ENCODE measurements around the gene G6PC3. TPM values are rescaled to one million over a fixed set of nuclear protein-coding genes. Genes with fewer than 3 reads are reported as not detected.
A peak's percentile ranks its signal among the peaks of the same experiment; 100 is the strongest.

Gene G6PC3
- total and polyA plus RNA-seq, 4 donors, result 31.0 to 128 (median 90.8) TPM

DNA sequence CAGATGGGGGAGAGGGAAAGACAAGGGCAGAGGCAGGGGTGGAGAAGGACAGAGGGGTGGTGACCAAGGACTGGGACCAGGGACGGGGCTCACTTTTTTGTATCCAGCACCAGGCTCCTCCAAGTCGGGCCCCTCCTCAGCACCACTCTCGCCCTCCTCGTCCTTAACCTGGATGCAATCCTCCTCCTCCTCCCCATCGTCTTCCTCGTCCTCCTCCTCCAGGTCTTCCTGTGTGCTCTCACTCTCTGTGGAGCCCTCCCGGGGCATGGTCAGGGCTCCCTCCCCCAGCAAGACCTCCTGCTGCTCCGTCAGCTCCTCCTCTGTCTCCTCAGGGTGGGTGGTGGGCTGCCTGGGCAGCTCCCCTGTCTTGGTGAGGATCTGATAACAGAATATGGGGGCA lies 16.8 kb downstream of the G6PC3 start:
- H3K36me3 ChIP-seq (ENCODE audit: control insufficient read depth, insufficient read depth, low read length), result peaks cover 90% of the 10 kb centered on the region
- 37% methylated on average over 4 of the region's 8 CpGs for WGBS (ENCODE audit: insufficient coverage)
- no peaks in the 10 kb centered on the region for H3K27me3 ChIP-seq (ENCODE audit: control insufficient read depth, insufficient read depth, low read length)
- no peak overlapping the region for H3K4me3 ChIP-seq (ENCODE audit: low read depth, low read length)
- H3K4me1 ChIP-seq (ENCODE audit: control insufficient read depth, insufficient read depth, low read length), result peaks cover 12% of the 10 kb centered on the region
- no peaks in the 10 kb centered on the region for H3K9me3 ChIP-seq (ENCODE audit: control insufficient read depth, insufficient read depth, low read length)
- H3K27ac ChIP-seq (ENCODE audit: low read depth, low read length), result no peak overlapping the region
- no peak for DNase-seq (ENCODE audit: low read depth in 4 of 6, low spot score in 6 of 6)

DNA sequence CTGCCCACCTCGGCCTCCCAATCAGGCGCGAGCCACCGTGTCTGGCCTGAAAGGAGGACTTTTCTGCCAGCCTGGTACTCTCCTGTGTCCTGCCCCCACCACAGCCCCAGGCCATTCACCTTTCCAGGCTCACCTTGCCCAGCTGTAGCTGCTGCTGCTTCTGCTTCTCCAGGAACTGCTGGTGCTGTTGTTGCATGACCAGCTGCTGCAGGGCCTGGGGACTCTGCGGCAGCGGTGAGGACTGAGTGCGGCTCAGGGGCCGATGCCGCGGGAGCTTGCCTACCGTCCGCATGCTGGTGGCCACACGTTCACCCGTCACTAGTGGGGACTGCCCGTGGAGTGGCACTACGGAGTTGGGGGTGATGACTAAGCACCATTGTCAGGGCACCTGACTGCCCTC lies 17.7 kb downstream of the G6PC3 start:
- DNase-seq (ENCODE audit: low read depth in 4 of 6, low spot score in 6 of 6), result no peak
- Histone ChIP-seq H3K36me3 (ENCODE audit: control insufficient read depth, insufficient read depth, low read length) (peaks cover 90% of the 10 kb centered on the region), H3K4me1 (ENCODE audit: control insufficient read depth, insufficient read depth, low read length) (peaks cover 17% of the 10 kb centered on the region), H3K4me3 (ENCODE audit: low read depth, low read length) (no peak overlapping the region), H3K9me3 (ENCODE audit: control insufficient read depth, insufficient read depth, low read length) (no peaks in the 10 kb centered on the region), H3K27ac (ENCODE audit: low read depth, low read length) (no peak overlapping the region), H3K27me3 (ENCODE audit: control insufficient read depth, insufficient read depth, low read length) (no peaks in the 10 kb centered on the region)
- WGBS (ENCODE audit: insufficient coverage), result 93% methylated on average over 14 of the region's 16 CpGs

DNA sequence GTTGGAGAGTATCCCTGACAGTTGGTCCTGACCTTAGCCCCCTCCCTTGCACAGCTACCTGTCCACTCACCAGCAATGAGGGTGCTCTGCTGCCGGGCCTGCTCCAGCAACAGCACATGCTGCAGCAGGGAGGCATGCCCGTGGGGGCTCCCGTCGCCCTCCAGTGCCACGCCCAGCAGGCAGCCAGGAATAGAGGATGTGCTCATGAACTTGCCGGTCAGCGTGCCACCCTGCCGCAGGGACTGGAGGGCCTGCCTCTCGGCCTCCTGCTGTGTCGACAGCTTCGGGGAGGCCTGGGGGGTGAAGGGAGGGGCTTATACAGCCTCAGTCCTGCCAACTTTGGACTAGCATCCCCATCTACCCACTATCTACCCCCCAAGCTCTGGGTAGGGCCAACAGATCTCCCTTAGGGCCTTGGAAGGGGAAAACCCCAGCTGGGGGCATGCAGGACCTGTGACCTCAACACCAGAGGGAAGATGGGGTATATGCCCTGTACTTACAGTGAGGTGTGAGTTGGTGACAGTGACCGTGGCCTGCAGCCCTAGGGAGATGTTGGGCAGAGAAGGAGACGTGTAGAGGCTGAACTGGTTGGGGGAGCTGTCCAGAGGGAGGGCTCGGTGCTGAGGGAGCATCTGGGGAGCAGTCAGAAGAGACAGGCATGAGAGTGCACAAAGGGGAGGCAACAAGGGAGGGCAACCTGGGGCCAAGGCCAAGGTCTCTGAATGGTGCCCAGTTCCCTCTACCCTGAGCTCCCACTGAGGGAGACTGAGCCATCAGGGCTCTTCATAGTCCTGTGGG lies 20.9 kb downstream of the G6PC3 start:
- H3K36me3 ChIP-seq (ENCODE audit: control insufficient read depth, insufficient read depth, low read length), result peaks cover 65% of the 10 kb centered on the region
- WGBS (ENCODE audit: insufficient coverage), result 88% methylated on average over 11 of the region's 14 CpGs
- no peaks in the 10 kb centered on the region for H3K9me3 ChIP-seq (ENCODE audit: control insufficient read depth, insufficient read depth, low read length)
- no peak overlapping the region for H3K4me3 ChIP-seq (ENCODE audit: low read depth, low read length)
- DNase-seq (ENCODE audit: low read depth in 4 of 6, low spot score in 6 of 6), result no peak
- H3K27me3 ChIP-seq (ENCODE audit: control insufficient read depth, insufficient read depth, low read length), result no peaks in the 10 kb centered on the region
- no peak overlapping the region for H3K27ac ChIP-seq (ENCODE audit: low read depth, low read length)
- H3K4me1 ChIP-seq (ENCODE audit: control insufficient read depth, insufficient read depth, low read length), result peaks cover 42% of the 10 kb centered on the region

GRCh38 chr17:44092051-44092450 lies 21.5 kb downstream of the G6PC3 start:
- Histone ChIP-seq H3K27ac (ENCODE audit: low read depth, low read length) (no peak overlapping the region), H3K36me3 (ENCODE audit: control insufficient read depth, insufficient read depth, low read length) (peaks cover 61% of the 10 kb centered on the region), H3K4me1 (ENCODE audit: control insufficient read depth, insufficient read depth, low read length) (peaks cover 44% of the 10 kb centered on the region), H3K27me3 (ENCODE audit: control insufficient read depth, insufficient read depth, low read length) (no peaks in the 10 kb centered on the region), H3K4me3 (ENCODE audit: low read depth, low read length) (no peak overlapping the region), H3K9me3 (ENCODE audit: control insufficient read depth, insufficient read depth, low read length) (no peaks in the 10 kb centered on the region)
- no peak for DNase-seq (ENCODE audit: low read depth in 4 of 6, low spot score in 6 of 6)
- WGBS (ENCODE audit: insufficient coverage), result 93% methylated on average over 10 of the region's 11 CpGs

GRCh38 chr17:44093231-44093900 lies 22.8 kb downstream of the G6PC3 start:
- WGBS (ENCODE audit: insufficient coverage), result 71% methylated on average over 19 of the region's 21 CpGs
- H3K27ac ChIP-seq (ENCODE audit: low read depth, low read length), result no peak overlapping the region

DNA sequence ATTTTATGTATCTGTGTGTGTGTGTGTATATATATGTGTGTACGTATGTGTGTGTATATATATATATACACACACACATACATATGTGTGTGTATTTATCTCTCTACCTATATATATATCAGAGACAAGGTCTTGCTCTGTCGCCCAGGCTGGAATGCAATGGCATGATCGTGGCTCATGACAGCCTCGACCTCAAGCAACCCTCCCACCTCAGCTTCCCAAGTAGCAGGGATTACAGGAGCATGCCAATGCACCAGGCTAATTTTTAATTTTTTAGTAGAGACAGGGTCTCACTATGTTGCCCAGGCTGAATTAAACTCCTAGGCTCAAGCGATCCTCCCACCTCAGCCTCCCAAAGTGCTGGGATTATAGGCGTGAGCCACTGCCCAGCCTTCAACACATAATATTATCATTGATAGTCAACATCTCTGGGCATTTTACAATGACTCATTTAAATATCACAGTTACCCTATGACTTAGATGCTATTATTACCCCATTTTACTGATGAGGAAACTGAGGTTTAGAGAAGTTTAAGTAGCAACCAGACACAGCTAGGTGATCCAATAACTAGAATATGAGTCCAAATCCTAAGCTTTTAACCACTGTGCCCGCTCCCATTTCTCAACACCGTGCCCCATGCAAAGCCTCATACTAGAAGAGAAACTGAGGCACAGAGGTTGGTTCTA lies 24.3 kb downstream of the G6PC3 start:
- Histone ChIP-seq H3K4me1 (ENCODE audit: control insufficient read depth, insufficient read depth, low read length) (peaks cover 62% of the 10 kb centered on the region), H3K36me3 (ENCODE audit: control insufficient read depth, insufficient read depth, low read length) (peaks cover 53% of the 10 kb centered on the region), H3K27me3 (ENCODE audit: control insufficient read depth, insufficient read depth, low read length) (no peaks in the 10 kb centered on the region), H3K27ac (ENCODE audit: low read depth, low read length) (peak overlapping the region; percentile 89), H3K4me3 (ENCODE audit: low read depth, low read length) (no peak overlapping the region), H3K9me3 (ENCODE audit: control insufficient read depth, insufficient read depth, low read length) (no peaks in the 10 kb centered on the region)
- DNase-seq (ENCODE audit: low read depth in 4 of 6, low spot score in 6 of 6), result no peak
- no CpG with 5 or more reads among the region's 8 CpGs for WGBS (ENCODE audit: insufficient coverage)

More at GRCh38 chr17:44093231-44093900, 22.8 kb downstream of the G6PC3 start:
- H3K4me3 ChIP-seq (ENCODE audit: low read depth, low read length), result no peak overlapping the region
- no peaks in the 10 kb centered on the region for H3K27me3 ChIP-seq (ENCODE audit: control insufficient read depth, insufficient read depth, low read length)
- H3K36me3 ChIP-seq (ENCODE audit: control insufficient read depth, insufficient read depth, low read length), result peaks cover 57% of the 10 kb centered on the region
- peak in 1 of 6 donors; percentile 29 for DNase-seq (ENCODE audit: low read depth in 4 of 6, low spot score in 6 of 6)
- H3K4me1 ChIP-seq (ENCODE audit: control insufficient read depth, insufficient read depth, low read length), result peaks cover 52% of the 10 kb centered on the region
- H3K9me3 ChIP-seq (ENCODE audit: control insufficient read depth, insufficient read depth, low read length), result no peaks in the 10 kb centered on the region

GRCh38 chr17:44095388-44095646 lies 24.8 kb downstream of the G6PC3 start:
- WGBS (ENCODE audit: insufficient coverage), result no CpG with 5 or more reads among the region's 2 CpGs
- no peaks in the 10 kb centered on the region for H3K9me3 ChIP-seq (ENCODE audit: control insufficient read depth, insufficient read depth, low read length)
- peaks cover 49% of the 10 kb centered on the region for H3K36me3 ChIP-seq (ENCODE audit: control insufficient read depth, insufficient read depth, low read length)

DNA sequence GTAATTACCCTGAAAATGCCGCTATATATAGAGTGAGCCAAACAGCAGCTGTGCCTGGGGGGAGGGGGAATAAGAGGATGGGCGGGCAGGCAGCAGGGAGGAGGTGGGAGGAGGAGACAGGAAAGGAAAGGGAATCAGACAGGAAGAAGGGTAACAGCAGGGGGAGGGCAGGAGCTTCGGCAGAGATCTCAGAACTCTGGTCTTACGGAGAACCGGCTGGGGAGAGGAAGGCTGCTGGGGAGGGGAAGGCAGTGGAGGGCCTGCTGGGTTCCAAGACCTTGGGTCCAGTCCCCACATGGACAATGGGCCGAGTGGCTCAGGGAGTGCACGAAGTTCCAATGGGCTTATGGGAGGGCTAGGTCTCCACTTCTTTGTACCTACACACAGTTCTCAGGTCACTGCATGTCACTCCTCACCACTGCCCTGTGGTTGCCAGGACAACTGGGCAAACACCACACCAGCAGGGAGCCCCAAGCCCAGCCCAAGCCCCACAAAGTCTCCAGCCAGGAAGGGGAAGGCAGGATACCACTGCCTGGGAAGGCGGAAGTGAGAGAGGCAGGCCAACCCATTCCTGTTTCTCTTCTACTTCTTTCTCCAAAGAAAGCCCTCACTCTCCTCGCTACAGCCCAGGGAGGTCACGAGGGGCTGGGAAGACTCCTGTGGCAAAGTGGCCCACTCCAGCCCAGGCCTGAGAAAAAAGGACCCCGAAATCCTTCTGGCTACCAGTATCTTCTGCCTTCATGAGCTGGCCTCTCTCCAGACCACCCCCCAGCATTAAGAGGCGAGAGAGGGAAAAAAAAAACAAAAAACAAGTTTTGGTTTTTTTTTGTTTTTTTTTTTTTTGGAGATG lies 25.3 kb downstream of the G6PC3 start:
- Histone ChIP-seq H3K36me3 (ENCODE audit: control insufficient read depth, insufficient read depth, low read length) (peaks cover 44% of the 10 kb centered on the region), H3K27ac (ENCODE audit: low read depth, low read length) (peak overlapping the region; percentile 89), H3K27me3 (ENCODE audit: control insufficient read depth, insufficient read depth, low read length) (no peaks in the 10 kb centered on the region), H3K4me3 (ENCODE audit: low read depth, low read length) (peak overlapping the region; percentile 29), H3K4me1 (ENCODE audit: control insufficient read depth, insufficient read depth, low read length) (peaks cover 68% of the 10 kb centered on the region), H3K9me3 (ENCODE audit: control insufficient read depth, insufficient read depth, low read length) (no peaks in the 10 kb centered on the region)
- DNase-seq (ENCODE audit: low read depth in 4 of 6, low spot score in 6 of 6), result peak in 4 of 6 donors; percentile 57 to 94 (median 75)
- 5% methylated on average over 6 of the region's 12 CpGs for WGBS (ENCODE audit: insufficient coverage)

More at GRCh38 chr17:44095388-44095646, 24.8 kb downstream of the G6PC3 start:
- peak overlapping the region; percentile 29 for H3K4me3 ChIP-seq (ENCODE audit: low read depth, low read length)
- no peaks in the 10 kb centered on the region for H3K27me3 ChIP-seq (ENCODE audit: control insufficient read depth, insufficient read depth, low read length)
- H3K4me1 ChIP-seq (ENCODE audit: control insufficient read depth, insufficient read depth, low read length), result peaks cover 67% of the 10 kb centered on the region
- peak overlapping the region; percentile 89 for H3K27ac ChIP-seq (ENCODE audit: low read depth, low read length)
- no peak for DNase-seq (ENCODE audit: low read depth in 4 of 6, low spot score in 6 of 6)
